Measurements from ENCODE around the gene PBX1.

The PBX1 gene

GRCh38 chr1:164609089-164609488, 50.1 kb downstream of the PBX1 start:
- H3K4me3 ChIP-seq: no peak overlapping the region
- H3K27ac ChIP-seq: peak overlapping the region in 5 of 21 experiments; percentile 17 to 70 (median 26)

GRCh38 chr1:164610538-164611222, 51.7 kb downstream of the PBX1 start:
- Histone ChIP-seq H3K27ac (peak overlapping the region in 8 of 21 experiments; percentile 25 to 70 (median 42)), H3K4me3 (no peak overlapping the region)

- Histone ChIP-seq H3K27ac (peak overlapping the region in 8 of 21 experiments; percentile 15 to 70 (median 59)), H3K4me3 (peak overlapping the region in 2 of 7 experiments; percentile 10)
These were observed 53.0 kb downstream of the PBX1 start for GRCh38 chr1:164611754-164612642.

GRCh38 chr1:164613176-164613575, 54.2 kb downstream of the PBX1 start:
- Histone ChIP-seq H3K27ac (peak overlapping the region in 10 of 21 experiments; percentile 5 to 66 (median 45)), H3K4me3 (no peak overlapping the region)

- Histone ChIP-seq H3K27ac (no peak overlapping the region), H3K4me3 (no peak overlapping the region)
These were observed 55.3 kb downstream of the PBX1 start for GRCh38 chr1:164614316-164614715.

GRCh38 chr1:164617377-164618201, 58.6 kb downstream of the PBX1 start:
- Histone ChIP-seq H3K27ac (no peak overlapping the region), H3K4me3 (no peak overlapping the region)

- no peak overlapping the region for H3K4me3 ChIP-seq
- no peak overlapping the region for H3K27ac ChIP-seq
These were observed 59.2 kb downstream of the PBX1 start for GRCh38 chr1:164618202-164618564.

GRCh38 chr1:164619006-164619784, 60.2 kb downstream of the PBX1 start:
- Histone ChIP-seq H3K4me3 (no peak overlapping the region), H3K27ac (peak overlapping the region in 2 of 21 experiments; percentile 0 to 19)

GRCh38 chr1:164622068-164622845, 63.3 kb downstream of the PBX1 start:
- H3K27ac ChIP-seq: no peak overlapping the region
- H3K4me3 ChIP-seq: no peak overlapping the region

GRCh38 chr1:164623805-164624204, 64.8 kb downstream of the PBX1 start:
- H3K27ac ChIP-seq: no peak overlapping the region
- H3K4me3 ChIP-seq: no peak overlapping the region

GRCh38 chr1:164624400-164624799, 65.4 kb downstream of the PBX1 start:
- no peak overlapping the region for H3K27ac ChIP-seq
- H3K4me3 ChIP-seq: no peak overlapping the region

- Histone ChIP-seq H3K27ac (peak overlapping the region in 1 of 21 experiments; percentile 6), H3K4me3 (no peak overlapping the region)
These were observed 66.1 kb downstream of the PBX1 start for GRCh38 chr1:164625004-164625617.

- no peak overlapping the region for H3K27ac ChIP-seq
- no peak overlapping the region for H3K4me3 ChIP-seq
These were observed 69.8 kb downstream of the PBX1 start for GRCh38 chr1:164628772-164629171.

GRCh38 chr1:164629971-164630370, 71.0 kb downstream of the PBX1 start:
- Histone ChIP-seq H3K4me3 (no peak overlapping the region), H3K27ac (no peak overlapping the region)

- H3K27ac ChIP-seq: no peak overlapping the region
These were observed 71.8 kb downstream of the PBX1 start for GRCh38 chr1:164630626-164631396.

GRCh38 chr1:164631751-164632150, 72.8 kb downstream of the PBX1 start:
- H3K27ac ChIP-seq: no peak overlapping the region
- H3K4me3 ChIP-seq: no peak overlapping the region

More at GRCh38 chr1:164630626-164631396, 71.8 kb downstream of the PBX1 start:
- no peak overlapping the region for H3K4me3 ChIP-seq

- no peak overlapping the region for H3K27ac ChIP-seq
- no peak overlapping the region for H3K4me3 ChIP-seq
These were observed 75.0 kb downstream of the PBX1 start for GRCh38 chr1:164633997-164634396.
